ENCODE data around the gene AP3D1. TPM values are rescaled to one million over a fixed set of nuclear protein-coding genes. Genes with fewer than 3 reads are reported as not detected.
A peak's percentile ranks its signal among the peaks of the same experiment; 100 is the strongest.

The AP3D1 gene
- total RNA-seq, 4 donors from 2014 or later, result 71.0 to 139 (median 99.0) TPM

DNA sequence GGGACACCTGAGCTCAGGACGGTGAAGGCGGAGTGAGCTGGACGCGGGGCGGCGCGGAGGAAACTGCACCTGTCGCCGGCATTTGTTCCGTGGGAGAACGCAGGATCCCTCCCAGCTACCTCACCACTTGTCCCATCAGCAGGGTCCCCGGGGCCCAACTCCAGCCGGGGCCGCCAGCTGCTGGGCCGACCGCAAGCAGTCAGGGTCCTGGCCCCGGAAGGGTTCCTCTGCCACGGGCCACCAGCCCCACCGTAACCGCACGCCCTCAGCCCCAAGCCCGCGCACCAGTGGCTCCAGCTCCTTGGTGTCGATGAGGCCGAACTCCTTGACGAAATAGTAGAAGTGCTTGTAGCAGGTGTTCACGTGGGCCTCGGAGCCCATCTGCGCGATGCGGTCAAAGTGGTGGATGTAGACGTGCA, 74.8 kb downstream of the AP3D1 start:
- ATAC-seq, result no peak

DNA sequence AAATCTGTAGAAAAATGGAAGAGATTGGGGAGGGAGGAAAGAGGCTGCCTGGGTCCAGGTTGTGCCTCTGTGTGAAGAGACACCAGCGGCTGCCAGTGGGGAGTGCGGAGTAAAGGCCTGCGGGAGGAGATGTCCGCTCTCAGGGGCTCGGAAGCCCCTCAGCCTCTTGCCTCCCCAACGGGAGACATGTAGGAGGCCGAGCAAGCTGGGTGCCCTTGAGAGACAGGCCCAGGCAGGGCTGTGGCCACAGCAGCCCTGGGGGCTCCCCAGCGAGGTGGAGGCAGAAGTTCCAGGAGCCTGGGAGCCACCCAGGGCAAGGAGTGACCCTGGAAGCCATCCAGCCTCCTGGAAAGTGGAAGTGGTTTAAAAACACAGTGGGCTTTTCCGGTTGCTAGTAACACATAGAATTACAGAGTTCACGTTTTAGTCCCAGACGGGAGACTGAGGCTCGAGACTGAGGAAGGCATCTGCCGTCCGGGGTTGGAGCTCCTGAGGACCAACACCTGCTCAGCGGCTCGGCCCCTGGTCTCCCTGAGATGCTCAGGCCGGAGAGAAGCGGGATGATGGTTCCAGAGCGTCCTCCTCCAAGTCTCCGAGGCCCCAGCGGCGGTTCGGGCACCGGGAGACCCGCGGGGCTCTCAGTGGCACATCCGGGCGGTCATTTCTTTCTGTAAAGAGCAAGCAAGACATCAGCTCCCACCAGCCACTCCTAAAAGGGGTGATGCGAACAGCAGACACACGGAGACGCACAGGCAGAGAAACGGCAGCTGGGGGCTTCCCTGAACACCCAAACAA, 78.4 kb downstream of the AP3D1 start:
- peaks cover 0 to 63% of the 10 kb centered on the region in 2 donors for H3K36me3 ChIP-seq
- TF ChIP-seq POLR2A (IDR thresholded peaks at IDR 0.05), result no peak
- TF ChIP-seq CTCF (IDR thresholded peaks at IDR 0.05 in 4 of 5, conservative IDR thresholded peaks at IDR 0.05 in 1 of 5), result no peak
- ATAC-seq (no peak), DNase-seq (no peak)
- in situ Hi-C loops (cut with MboI; ENCODE audit: low sequenced_read_pairs in 4 of 4), result loop anchor here in 1 of 4 donors (10.0 kb wide), 1 partner anchor 138 kb away; no protein-coding TSS in a partner anchor
- H3K4me1 ChIP-seq, result no peaks in the 10 kb centered on the region
- H3K4me3 ChIP-seq, result no peak overlapping the region
- no peaks in the 10 kb centered on the region for H3K9me3 ChIP-seq
- intact Hi-C loops (cut with DNase I; ENCODE audit: low total_unique reads), result no loop called here
- H3K27me3 ChIP-seq, result no peaks in the 10 kb centered on the region
- no peak overlapping the region for H3K27ac ChIP-seq

More for the DNA sequence above, 74.8 kb downstream of the AP3D1 start:
- DNase-seq, result no peak
- Histone ChIP-seq H3K27me3 (no peaks in the 10 kb centered on the region), H3K36me3 (peaks cover 0 to 70% of the 10 kb centered on the region in 2 donors), H3K9me3 (no peaks in the 10 kb centered on the region), H3K4me1 (no peaks in the 10 kb centered on the region), H3K27ac (no peak overlapping the region), H3K4me3 (no peak overlapping the region)
- intact Hi-C loops (cut with DNase I; ENCODE audit: low total_unique reads), result no loop called here
- in situ Hi-C loops (cut with MboI; ENCODE audit: low sequenced_read_pairs in 4 of 4), result loop anchor here in 1 of 4 donors (10.0 kb wide), 1 partner anchor 142 kb away; no protein-coding TSS in a partner anchor
- no peak for TF ChIP-seq POLR2A (IDR thresholded peaks at IDR 0.05)
- TF ChIP-seq CTCF (IDR thresholded peaks at IDR 0.05 in 4 of 5, conservative IDR thresholded peaks at IDR 0.05 in 1 of 5), result no peak

- no peak overlapping the region for H3K4me3 ChIP-seq
- H3K4me1 ChIP-seq, result no peaks in the 10 kb centered on the region
- H3K9me3 ChIP-seq, result no peaks in the 10 kb centered on the region
- H3K36me3 ChIP-seq, result peaks cover 0 to 45% of the 10 kb centered on the region in 2 donors
- no peak for DNase-seq
- TF ChIP-seq POLR2A (IDR thresholded peaks at IDR 0.05), result no peak
- no peak for TF ChIP-seq CTCF (IDR thresholded peaks at IDR 0.05 in 4 of 5, conservative IDR thresholded peaks at IDR 0.05 in 1 of 5)
- intact Hi-C loops (cut with DNase I; ENCODE audit: low total_unique reads), result no loop called here
- no peaks in the 10 kb centered on the region for H3K27me3 ChIP-seq
- H3K27ac ChIP-seq, result no peak overlapping the region
- no peak for ATAC-seq
- in situ Hi-C loops (cut with MboI; ENCODE audit: low sequenced_read_pairs in 4 of 4), result loop anchor here in 1 of 4 donors (10.0 kb wide), 1 partner anchor 136 kb away; no protein-coding TSS in a partner anchor
Observed at GRCh38 chr19:2070986-2071673, 80.2 kb downstream of the AP3D1 start.

GRCh38 chr19:2070436-2070827, 80.9 kb downstream of the AP3D1 start:
- H3K27me3 ChIP-seq, result no peaks in the 10 kb centered on the region
- no peaks in the 10 kb centered on the region for H3K9me3 ChIP-seq
- peaks cover 0 to 44% of the 10 kb centered on the region in 2 donors for H3K36me3 ChIP-seq
- H3K27ac ChIP-seq, result peak overlapping the region in 1 of 4 donors; percentile 48
- in situ Hi-C loops (cut with MboI; ENCODE audit: low sequenced_read_pairs in 4 of 4), result loop anchor here in 1 of 4 donors (10.0 kb wide), 1 partner anchor 136 kb away; no protein-coding TSS in a partner anchor
- intact Hi-C loops (cut with DNase I; ENCODE audit: low total_unique reads), result no loop called here
- no peak overlapping the region for H3K4me3 ChIP-seq
- DNase-seq (no peak), ATAC-seq (no peak)
- peaks cover 0 to 2% of the 10 kb centered on the region in 2 donors for H3K4me1 ChIP-seq
- no peak for TF ChIP-seq POLR2A (IDR thresholded peaks at IDR 0.05)
- TF ChIP-seq CTCF (IDR thresholded peaks at IDR 0.05 in 4 of 5, conservative IDR thresholded peaks at IDR 0.05 in 1 of 5), result no peak
